H9 (cell line): Measurements from ENCODE around the gene EPHA3. TPM values are rescaled to one million over a fixed set of nuclear protein-coding genes. Genes with fewer than 3 reads are reported as not detected.

Experiments
- DNase-seq: peaks from one replicate; pipeline ENCODE4 v3.0.0-alpha.2; 2017
- H2AFZ ChIP-seq: one replicate; pipeline ENCODE4 v1.6.1; 2013; ENCODE audit warnings: mild to moderate bottlenecking, low read length, control low read depth, moderate library complexity
- H2AK5ac ChIP-seq: 2 replicates; pipeline ENCODE4 v1.6.1; 2013; ENCODE audit warnings: low read length, control low read depth, mixed read lengths; ENCODE audit not compliant: insufficient read length
- H2BK120ac ChIP-seq: one replicate; pipeline ENCODE4 v1.6.1; 2013; ENCODE audit warnings: low read depth, mild to moderate bottlenecking, low read length, control low read depth, inconsistent platforms; ENCODE audit not compliant: poor library complexity, severe bottlenecking
- H2BK12ac ChIP-seq: 2 replicates; pipeline ENCODE4 v1.6.1; 2013; ENCODE audit warnings: low read length, control low read depth, mixed read lengths, low read depth; ENCODE audit not compliant: insufficient read length
- H2BK15ac ChIP-seq: 2 replicates; pipeline ENCODE4 v1.6.1; 2013; ENCODE audit warnings: low read depth, low read length, control low read depth
- H2BK20ac ChIP-seq: one replicate; pipeline ENCODE4 v1.6.1; 2013; ENCODE audit warnings: low read depth, mild to moderate bottlenecking, low read length, control low read depth, inconsistent platforms; ENCODE audit not compliant: poor library complexity, severe bottlenecking
- H2BK5ac ChIP-seq: 2 replicates; pipeline ENCODE4 v1.6.1; 2013; ENCODE audit warnings: low read length, control low read depth, mixed read lengths; ENCODE audit not compliant: insufficient read length
- H3K14ac ChIP-seq: 2 replicates; pipeline ENCODE4 v1.6.1; 2013; ENCODE audit warnings: low read length, control low read depth; ENCODE audit not compliant: insufficient read depth
- H3K18ac ChIP-seq: 2 replicates; pipeline ENCODE4 v1.6.1; 2013; ENCODE audit warnings: low read depth, mild to moderate bottlenecking, mixed read lengths, low read length, control low read depth; ENCODE audit not compliant: insufficient read length
- H3K23ac ChIP-seq: 2 replicates; pipeline ENCODE4 v1.6.1; 2013; ENCODE audit warnings: low read length, control low read depth, mixed read lengths, low read depth; ENCODE audit not compliant: insufficient read length
- H3K23me2 ChIP-seq: 2 replicates; pipeline ENCODE4 v1.6.1; 2013; ENCODE audit warnings: low read depth, mild to moderate bottlenecking, mixed read lengths, low read length, control low read depth; ENCODE audit not compliant: insufficient read length, poor library complexity, severe bottlenecking
- H3K27ac ChIP-seq: 2 replicates; pipeline ENCODE4 v1.5.1; 2013; ENCODE audit warnings: low read length, control low read depth, mixed read lengths, low read depth; ENCODE audit not compliant: insufficient read length
- H3K27me3 ChIP-seq: 2 replicates; pipeline ENCODE4 v1.6.1; 2013; ENCODE audit warnings: low read length, control low read depth, inconsistent platforms; ENCODE audit not compliant: insufficient read depth
- H3K4ac ChIP-seq: 2 replicates; pipeline ENCODE4 v1.6.1; 2013; ENCODE audit warnings: low read depth, mild to moderate bottlenecking, control low read depth, inconsistent platforms, low read length, moderate library complexity
- H3K4me1 ChIP-seq: 2 replicates; pipeline ENCODE4 v1.6.1; 2013; ENCODE audit warnings: low read length, control low read depth, inconsistent platforms; ENCODE audit not compliant: insufficient read depth
- H3K4me2 ChIP-seq: 2 replicates; pipeline ENCODE4 v1.6.1; 2013; ENCODE audit warnings: low read length, control low read depth, mixed read lengths; ENCODE audit not compliant: insufficient read length, insufficient read depth
- H3K56ac ChIP-seq: 2 replicates; pipeline ENCODE4 v1.6.1; 2013; ENCODE audit warnings: low read depth, mild to moderate bottlenecking, mixed read lengths, low read length, control low read depth; ENCODE audit not compliant: insufficient read length
- H3K79me1 ChIP-seq: 2 replicates; pipeline ENCODE4 v1.6.1; 2013; ENCODE audit warnings: low read depth, mild to moderate bottlenecking, moderate library complexity, low read length, control low read depth, inconsistent platforms; ENCODE audit not compliant: insufficient read depth, poor library complexity, severe bottlenecking
- H3K79me2 ChIP-seq: 2 replicates; pipeline ENCODE4 v1.6.1; 2013; ENCODE audit warnings: low read length, control low read depth, inconsistent platforms; ENCODE audit not compliant: insufficient read depth
- H3K9ac ChIP-seq: 2 replicates; pipeline ENCODE4 v1.6.1; 2013; ENCODE audit warnings: low read length, control low read depth, mixed read lengths; ENCODE audit not compliant: insufficient read length; ENCODE audit errors: extremely low read depth
- H3K9me3 ChIP-seq: one replicate; pipeline ENCODE4 v1.6.1; 2013; ENCODE audit warnings: low read depth, low read length, inconsistent platforms; ENCODE audit not compliant: control insufficient read depth
- H3T11ph ChIP-seq: one replicate; pipeline ENCODE4 v1.6.1; 2013; ENCODE audit warnings: mild to moderate bottlenecking, low read length, control low read depth, inconsistent platforms
- H4K20me1 ChIP-seq: one replicate; pipeline ENCODE4 v1.6.1; 2013; ENCODE audit not compliant: control insufficient read depth, insufficient read length, insufficient read depth
- H4K5ac ChIP-seq: 2 replicates; pipeline ENCODE4 v1.6.1; 2013; ENCODE audit warnings: low read depth, mild to moderate bottlenecking, mixed read lengths, low read length, control low read depth; ENCODE audit not compliant: insufficient read length
- H4K8ac ChIP-seq: replicated peaks from 2 replicates; pipeline ENCODE4 v1.6.1; 2013; ENCODE audit warnings: low read length, control low read depth, mixed read lengths, low read depth; ENCODE audit not compliant: insufficient read length
- H4K91ac ChIP-seq: 2 replicates; pipeline ENCODE4 v1.6.1; 2013; ENCODE audit warnings: low read depth, mild to moderate bottlenecking, moderate library complexity, mixed read lengths, low read length, control low read depth; ENCODE audit not compliant: insufficient read length
- H3K27ac Mint-ChIP-seq, 3 experiments: 2 replicates in 2 of 3; 3 replicates in 1 of 3; pipeline ENCODE4 v1.8.0; 2020 to 2021; ENCODE audit warnings: mixed read lengths in 3 of 3, mild to moderate bottlenecking in 1 of 3, moderate library complexity in 1 of 3
- H3K27me3 Mint-ChIP-seq: 2 replicates; pipeline ENCODE4 v1.8.0; 2021; ENCODE audit warnings: low read depth, mild to moderate bottlenecking, moderate library complexity, mixed read lengths
- H3K36me3 Mint-ChIP-seq, 3 experiments: 2 replicates in 2 of 3; 3 replicates in 1 of 3; pipeline ENCODE4 v1.8.0; 2020 to 2021; ENCODE audit warnings: low read depth in 3 of 3, mixed read lengths in 3 of 3; ENCODE audit not compliant: insufficient read depth in 1 of 3
- H3K4me1 Mint-ChIP-seq, 2 experiments: 2 replicates each; pipeline ENCODE4 v1.8.0; 2020; ENCODE audit warnings: mixed read lengths in 2 of 2
- H3K4me3 Mint-ChIP-seq, 2 experiments: 2 replicates in 1 of 2; 3 replicates in 1 of 2; pipeline ENCODE4 v1.8.0; 2020 to 2021; ENCODE audit warnings: mild to moderate bottlenecking in 2 of 2, mixed read lengths in 2 of 2, moderate library complexity in 1 of 2
- H3K9me3 Mint-ChIP-seq, 2 experiments: 2 replicates in 1 of 2; 3 replicates in 1 of 2; pipeline ENCODE4 v1.8.0; 2020; ENCODE audit warnings: mild to moderate bottlenecking in 2 of 2, mixed read lengths in 2 of 2, moderate library complexity in 1 of 2
- WGBS: extraction: QIAGEN DNeasy Blood & Tissue Kit; methylation state at CpG from one replicate; pipeline ENCODE4 v1.1.7; 2013; ENCODE audit warnings: missing lambda C conversion rate, low lambda C conversion rate, mixed read lengths; ENCODE audit not compliant: insufficient read length; ENCODE audit errors: extremely low coverage; 5-methylcytosine and 5-hydroxymethylcytosine counted together
- total RNA-seq: library from RNA; stranded (reverse); gene quantifications from 2 replicates; pipeline ENCODE4 v1.2.1, GENCODE V29; 2021
- TF ChIP-seq, protein P1 (sequence below): fragments of 200-600 bp; sonication (generic); conservative IDR thresholded peaks from 3 replicates; pipeline ENCODE4 v1.8.0; 2021; ENCODE audit warnings: antibody characterized with exemption, mild to moderate bottlenecking

The EPHA3 gene
- total RNA-seq, 1 experiment from 2014 or later = 0.66 TPM

GRCh38 chr3:89300526-89300925 lies 193.1 kb downstream of the EPHA3 start:
- no peak overlapping the region for H4K5ac ChIP-seq
- H3K4me2 ChIP-seq = no peak overlapping the region
- H3K4me3 Mint-ChIP-seq = no peak overlapping the region
- no peak overlapping the region for H3K18ac ChIP-seq
- no peak overlapping the region for H3K27ac Mint-ChIP-seq
- no peak overlapping the region for H3K27ac ChIP-seq
- H3K9me3 Mint-ChIP-seq = no peaks in the 10 kb centered on the region
- no peaks in the 10 kb centered on the region for H3K79me2 ChIP-seq
- H2BK15ac ChIP-seq = no peak overlapping the region
- DNase-seq = no peak
- no peaks in the 10 kb centered on the region for H3K4me1 Mint-ChIP-seq
- WGBS = no CpG with 5 or more reads among the region's 2 CpGs
- no peak overlapping the region for H3K56ac ChIP-seq
- H3K23ac ChIP-seq = no peak overlapping the region
- H3K14ac ChIP-seq = no peak overlapping the region
- TF ChIP-seq, protein P1, sequence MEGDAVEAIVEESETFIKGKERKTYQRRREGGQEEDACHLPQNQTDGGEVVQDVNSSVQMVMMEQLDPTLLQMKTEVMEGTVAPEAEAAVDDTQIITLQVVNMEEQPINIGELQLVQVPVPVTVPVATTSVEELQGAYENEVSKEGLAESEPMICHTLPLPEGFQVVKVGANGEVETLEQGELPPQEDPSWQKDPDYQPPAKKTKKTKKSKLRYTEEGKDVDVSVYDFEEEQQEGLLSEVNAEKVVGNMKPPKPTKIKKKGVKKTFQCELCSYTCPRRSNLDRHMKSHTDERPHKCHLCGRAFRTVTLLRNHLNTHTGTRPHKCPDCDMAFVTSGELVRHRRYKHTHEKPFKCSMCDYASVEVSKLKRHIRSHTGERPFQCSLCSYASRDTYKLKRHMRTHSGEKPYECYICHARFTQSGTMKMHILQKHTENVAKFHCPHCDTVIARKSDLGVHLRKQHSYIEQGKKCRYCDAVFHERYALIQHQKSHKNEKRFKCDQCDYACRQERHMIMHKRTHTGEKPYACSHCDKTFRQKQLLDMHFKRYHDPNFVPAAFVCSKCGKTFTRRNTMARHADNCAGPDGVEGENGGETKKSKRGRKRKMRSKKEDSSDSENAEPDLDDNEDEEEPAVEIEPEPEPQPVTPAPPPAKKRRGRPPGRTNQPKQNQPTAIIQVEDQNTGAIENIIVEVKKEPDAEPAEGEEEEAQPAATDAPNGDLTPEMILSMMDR = no peak
- H3K4me1 ChIP-seq = no peaks in the 10 kb centered on the region
- no peak overlapping the region for H2BK12ac ChIP-seq
- H4K8ac ChIP-seq = no peak overlapping the region
- H3K23me2 ChIP-seq = no peaks in the 10 kb centered on the region
- no peak overlapping the region for H2BK20ac ChIP-seq
- H2AK5ac ChIP-seq = no peak overlapping the region
- H3K4ac ChIP-seq = no peak overlapping the region
- H2BK120ac ChIP-seq = no peak overlapping the region
- no peaks in the 10 kb centered on the region for H4K20me1 ChIP-seq
- no peak overlapping the region for H2AFZ ChIP-seq
- no peaks in the 10 kb centered on the region for H3K9me3 ChIP-seq
- no peaks in the 10 kb centered on the region for H3K27me3 Mint-ChIP-seq
- H3K36me3 Mint-ChIP-seq = no peaks in the 10 kb centered on the region
- H3K9ac ChIP-seq = no peak overlapping the region
- no peaks in the 10 kb centered on the region for H3K79me1 ChIP-seq
- no peaks in the 10 kb centered on the region for H3K27me3 ChIP-seq
- H2BK5ac ChIP-seq = no peak overlapping the region
- H4K91ac ChIP-seq = no peak overlapping the region
- no peak overlapping the region for H3T11ph ChIP-seq
